ENCODE data around the gene CLSTN2.

The CLSTN2 gene

DNA sequence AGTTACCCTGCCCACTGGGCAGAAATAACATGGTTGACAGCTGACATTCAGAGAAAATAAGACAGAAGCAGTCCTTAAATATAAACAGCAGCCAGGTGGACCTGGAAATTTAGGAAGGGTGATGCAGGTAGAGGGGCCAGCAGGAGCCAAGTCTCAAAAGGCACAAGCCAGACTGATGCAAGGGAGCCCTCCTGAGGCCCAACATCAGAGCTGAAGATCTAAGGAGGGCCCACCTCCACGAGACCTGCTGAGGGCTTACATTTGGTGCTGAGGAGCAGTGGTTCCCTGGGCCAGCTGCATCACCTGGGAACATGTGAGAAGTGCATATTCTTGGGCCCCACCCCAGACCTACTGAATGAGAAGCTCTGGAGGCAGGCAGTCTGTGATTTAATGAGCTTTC, 637.3 kb downstream of the CLSTN2 start:
- no peak for DNase-seq

DNA sequence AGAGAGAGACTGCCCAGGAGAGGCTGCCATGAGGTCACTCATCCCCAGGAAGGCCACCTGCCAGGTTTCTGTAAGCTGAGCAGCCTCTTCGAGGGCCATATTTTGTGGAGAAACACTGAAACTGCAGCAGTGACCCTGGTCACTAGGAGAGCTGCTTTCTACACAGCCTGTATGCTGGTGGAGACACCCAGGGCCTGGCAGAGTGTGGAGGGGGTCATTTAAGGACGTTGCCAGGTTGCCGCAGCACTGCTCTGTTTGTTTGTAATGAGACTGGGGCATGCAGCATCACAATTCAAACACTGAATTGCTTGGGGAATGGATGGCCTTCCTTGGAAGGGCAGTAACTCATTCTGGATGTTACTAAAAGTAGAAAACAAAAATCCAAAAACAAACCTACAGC, 638.0 kb downstream of the CLSTN2 start:
- peak; percentile 82 for DNase-seq

DNA sequence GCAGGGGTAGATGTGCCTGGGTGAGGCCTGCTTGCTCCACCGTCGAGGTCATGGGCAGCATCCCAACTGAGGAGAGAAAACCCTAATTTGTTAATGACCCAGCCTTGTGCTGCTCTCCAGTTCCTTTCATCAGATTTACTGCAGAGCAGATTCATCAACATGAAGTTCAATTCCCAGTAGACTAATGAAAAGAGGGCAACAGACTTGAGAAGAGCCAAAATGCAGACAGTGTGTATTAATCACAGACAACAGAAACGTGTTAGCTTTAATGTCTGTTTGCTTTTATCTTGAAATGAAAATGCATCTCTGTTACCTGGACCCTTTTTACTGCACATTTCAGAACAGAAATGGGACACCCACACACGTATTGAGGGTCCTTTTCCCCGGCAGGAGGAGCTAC, 639.4 kb downstream of the CLSTN2 start:
- DNase-seq = no peak

DNA sequence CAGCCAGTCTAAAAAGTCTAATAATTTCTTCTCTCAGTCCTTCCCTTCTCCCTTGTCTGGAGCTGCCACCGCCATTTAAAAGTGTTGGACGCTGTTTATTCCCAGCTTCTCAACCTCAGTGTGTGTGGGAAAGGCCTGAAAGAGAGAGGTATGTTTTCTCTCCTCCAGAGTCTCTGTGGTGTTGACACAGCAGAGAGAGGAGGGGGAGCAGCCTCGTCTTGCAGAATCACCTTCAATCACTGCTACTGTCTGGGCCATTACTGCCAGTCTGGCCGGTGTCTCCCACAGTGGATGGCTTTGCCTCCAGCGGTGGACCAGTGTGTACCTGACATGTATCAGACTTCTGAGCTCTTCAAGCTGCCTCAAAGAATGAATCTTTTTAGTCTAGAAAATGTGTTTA, 641.5 kb downstream of the CLSTN2 start:
- no peak for DNase-seq

DNA sequence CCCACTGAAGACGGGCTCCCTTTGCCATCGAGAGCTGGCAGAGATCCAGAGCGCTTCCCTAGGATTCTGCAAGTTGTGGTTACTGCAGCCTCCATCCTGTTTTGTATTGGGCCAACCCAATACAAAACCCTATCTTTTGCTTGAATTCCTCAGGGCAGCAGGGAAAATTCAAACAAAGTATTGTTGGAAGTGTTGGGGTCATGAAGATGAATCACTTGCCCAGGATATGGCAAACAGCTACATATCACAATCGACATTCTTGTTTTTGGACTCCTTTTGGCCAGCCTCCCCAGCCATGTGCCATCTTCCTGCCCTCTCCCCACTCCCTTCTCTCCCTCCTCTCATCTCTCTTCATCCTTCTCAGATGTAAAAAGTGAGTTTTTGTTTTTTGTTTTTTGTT, 642.9 kb downstream of the CLSTN2 start:
- no peak for DNase-seq

DNA sequence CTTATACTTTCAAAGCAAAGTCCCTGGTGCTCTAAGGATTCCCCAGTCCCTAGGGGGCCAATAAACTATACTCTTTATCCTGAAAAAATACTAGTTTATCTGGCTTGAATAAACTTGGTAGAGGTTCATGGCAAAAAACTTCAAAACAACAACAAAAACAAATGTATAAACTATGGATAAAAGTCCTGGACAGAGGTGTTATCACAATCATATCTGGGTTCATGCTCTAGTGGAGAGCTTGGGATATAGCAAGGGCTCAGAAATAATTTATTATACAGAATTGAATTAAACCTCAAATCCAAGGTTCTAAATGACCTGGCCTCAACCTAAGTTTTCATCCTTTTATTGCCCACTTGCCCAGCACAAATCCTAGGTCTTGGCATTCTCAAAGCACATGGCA, 644.3 kb downstream of the CLSTN2 start:
- DNase-seq = no peak

DNA sequence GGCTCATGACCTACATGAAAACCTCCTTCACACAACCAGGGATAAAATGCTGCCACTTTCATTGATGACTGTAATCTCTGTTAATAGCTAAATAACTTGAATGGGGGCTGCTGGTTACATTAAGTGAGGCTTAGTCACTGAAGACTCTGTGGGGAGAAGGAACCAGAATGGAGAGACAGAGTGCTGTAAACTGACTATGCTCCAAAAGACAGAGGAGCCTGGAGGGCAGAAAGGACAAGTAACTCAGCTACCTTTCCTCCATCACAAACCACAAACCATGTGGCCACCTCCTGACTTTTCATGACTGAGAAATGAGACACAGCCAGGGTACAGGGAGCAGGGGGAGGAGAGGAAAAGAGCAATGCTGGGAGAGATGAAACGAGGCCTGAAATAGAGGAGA, 645.8 kb downstream of the CLSTN2 start:
- no peak for DNase-seq

DNA sequence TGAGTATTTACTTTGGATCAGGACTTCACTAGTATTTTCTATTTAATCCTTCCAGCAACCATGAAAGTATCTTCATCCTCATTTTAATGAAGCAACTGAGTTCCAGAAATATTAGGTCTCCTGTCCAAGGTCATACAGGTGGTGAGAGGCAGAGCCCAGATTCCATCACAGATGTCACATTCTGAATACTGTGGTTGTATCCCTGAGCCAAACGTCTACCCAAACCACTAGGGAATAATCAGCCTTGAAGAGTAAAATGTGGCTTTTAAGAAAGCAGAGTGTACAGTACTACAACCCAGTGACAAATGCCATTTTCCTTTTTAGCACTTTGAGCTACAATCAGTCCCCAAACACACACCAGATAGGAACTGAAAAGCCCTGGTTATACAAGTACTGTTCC, 649.6 kb downstream of the CLSTN2 start:
- DNase-seq = no peak

DNA sequence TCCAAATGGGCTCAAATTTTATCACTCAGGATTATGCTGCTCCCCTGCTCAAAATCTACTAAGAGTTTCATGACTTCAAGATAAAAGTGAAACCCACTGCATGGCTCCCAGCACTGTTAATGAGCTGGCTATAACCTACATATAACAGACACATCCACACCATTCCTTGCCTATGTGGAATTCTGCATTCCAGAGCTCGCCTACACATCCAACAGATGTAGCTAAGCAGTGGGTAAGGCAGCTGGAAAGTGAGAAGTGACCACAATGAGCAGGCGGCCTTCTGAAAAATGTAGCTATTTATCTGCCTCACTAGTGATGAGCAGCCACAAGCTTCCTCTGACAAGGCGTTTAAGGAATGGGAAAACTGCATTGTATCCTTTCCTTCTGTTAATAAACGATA, 650.8 kb downstream of the CLSTN2 start:
- DNase-seq = no peak

DNA sequence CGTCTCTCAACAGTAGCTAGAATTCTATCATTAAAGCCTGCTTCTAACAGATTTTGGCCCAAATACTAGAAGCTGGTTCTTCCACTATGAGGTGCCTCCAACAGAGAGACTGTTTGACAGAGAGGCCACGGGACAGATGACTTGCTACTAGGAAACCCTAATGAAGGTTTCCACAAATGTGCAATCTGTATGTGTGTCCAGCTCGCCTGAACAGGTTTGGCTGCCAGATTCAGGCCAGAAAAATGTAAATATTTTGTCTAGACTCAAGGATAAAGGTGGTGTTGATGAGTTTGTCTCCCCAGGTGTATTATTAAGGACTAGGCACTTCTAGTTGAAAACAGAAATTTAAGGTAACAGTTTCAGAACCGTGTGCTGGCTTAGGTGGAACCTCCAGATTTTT, 651.3 kb downstream of the CLSTN2 start:
- no peak for DNase-seq

DNA sequence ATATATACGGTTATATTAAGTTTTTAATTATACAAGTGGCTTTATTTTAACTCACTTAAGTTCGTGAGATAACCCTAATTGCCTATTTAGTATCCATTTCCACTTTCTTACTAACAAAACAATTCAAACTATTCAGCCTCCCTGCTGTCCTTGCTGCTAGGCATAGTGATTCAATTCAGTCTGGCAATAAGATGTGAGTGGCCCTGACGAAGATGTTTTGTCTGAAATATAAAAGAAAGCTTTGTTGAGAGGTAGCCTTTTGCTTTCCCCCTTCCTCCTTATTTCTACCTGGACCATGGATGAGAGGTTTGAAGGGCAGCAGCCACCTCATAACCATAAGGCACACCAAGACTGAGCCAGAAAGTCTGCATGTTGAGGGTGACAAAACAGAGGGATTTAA, 653.6 kb downstream of the CLSTN2 start:
- no peak for DNase-seq

DNA sequence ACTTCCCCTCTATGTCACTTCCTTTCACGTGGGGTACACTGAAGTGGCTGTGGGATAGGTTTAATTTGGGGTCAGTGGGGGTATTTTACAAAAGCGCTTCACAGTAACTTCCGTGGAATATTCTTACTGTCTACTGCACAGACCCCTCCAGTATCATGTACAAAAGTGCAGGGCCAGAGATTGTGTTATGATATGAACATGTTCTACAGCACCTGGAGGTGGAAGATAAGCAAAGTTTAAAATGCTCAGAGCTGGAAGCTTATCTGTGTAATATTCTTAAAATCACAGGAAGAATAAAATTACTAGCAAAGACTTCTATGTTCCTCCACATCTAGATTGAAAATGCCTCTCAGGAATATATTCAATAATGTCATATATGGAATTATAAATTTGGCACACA, 658.8 kb downstream of the CLSTN2 start:
- DNase-seq = no peak

DNA sequence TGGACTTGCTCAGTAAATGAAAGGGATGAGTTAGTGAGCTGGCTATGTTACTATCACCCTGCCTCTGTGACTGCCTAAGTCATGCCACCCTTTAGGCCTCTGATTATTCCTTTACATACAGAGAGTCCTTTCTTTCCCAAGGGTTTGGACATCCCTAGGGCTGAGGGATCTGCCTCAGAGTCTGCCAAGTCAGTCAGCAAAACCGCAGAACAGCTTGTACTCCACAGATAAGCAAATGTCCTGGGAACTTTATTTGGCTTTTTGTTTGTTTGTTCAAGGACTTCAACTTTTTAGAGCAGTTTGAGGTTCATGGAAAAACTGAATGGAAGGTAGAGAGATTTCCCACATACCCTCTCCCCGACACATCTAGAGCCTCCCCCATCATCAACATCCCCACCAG, 660.3 kb downstream of the CLSTN2 start:
- DNase-seq = no peak

DNA sequence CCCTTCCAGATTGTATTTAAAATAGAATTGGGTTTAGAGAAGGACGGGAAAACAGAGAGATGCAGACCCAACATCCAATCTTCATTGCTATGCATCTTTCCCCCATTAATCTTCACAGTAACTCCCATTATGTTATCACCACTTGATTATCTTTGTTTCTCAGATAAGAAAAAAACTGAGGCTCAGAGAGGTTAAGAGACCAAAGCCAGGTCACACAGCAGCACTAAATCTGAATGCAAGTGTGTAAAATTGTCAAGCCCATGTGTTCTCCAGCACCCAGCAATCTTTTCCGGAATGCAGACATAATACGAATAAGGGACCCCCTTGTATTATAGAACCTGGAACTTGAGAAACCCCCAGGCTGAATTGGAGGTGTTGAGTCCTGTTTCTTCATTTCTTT, 662.4 kb downstream of the CLSTN2 start:
- DNase-seq = no peak

DNA sequence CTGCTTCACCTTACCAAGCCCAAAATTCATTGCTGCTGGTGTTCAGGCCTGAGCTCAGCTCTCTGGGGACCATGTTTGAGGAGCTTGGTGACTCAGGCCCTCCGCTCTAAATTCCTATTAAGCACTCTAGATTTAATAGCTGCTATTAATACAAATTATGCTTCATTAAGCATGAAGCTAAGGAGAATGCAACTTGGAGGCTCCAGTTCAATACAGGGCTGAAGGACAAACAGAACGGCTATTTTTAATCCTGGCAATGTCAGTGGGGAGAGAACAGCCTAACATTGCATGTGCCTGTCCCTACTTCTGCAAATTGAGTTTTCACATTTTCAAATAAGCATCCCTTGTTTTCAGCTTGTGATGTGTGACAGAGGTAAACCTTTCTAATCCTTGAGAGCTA, 662.8 kb downstream of the CLSTN2 start:
- DNase-seq = peak; percentile 44

DNA sequence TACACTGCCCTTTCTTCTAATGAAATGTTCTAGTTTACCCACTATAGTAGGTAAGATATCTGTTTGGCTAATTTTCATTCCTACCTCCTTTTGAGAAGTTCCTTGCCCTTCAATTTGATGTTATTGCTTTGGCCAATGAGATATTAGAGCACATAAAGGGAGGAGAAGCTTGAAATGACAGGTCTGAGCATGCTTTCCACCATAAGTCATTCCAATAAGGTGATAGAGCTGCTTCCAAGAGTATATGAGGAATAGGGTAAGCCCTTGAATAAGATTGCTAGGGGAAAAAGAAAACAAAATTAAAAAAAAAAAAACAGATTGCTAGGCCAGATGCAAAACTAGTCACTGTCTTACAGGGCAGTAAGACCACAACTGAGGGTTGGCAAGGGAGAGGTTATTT, 664.0 kb downstream of the CLSTN2 start:
- DNase-seq = no peak

DNA sequence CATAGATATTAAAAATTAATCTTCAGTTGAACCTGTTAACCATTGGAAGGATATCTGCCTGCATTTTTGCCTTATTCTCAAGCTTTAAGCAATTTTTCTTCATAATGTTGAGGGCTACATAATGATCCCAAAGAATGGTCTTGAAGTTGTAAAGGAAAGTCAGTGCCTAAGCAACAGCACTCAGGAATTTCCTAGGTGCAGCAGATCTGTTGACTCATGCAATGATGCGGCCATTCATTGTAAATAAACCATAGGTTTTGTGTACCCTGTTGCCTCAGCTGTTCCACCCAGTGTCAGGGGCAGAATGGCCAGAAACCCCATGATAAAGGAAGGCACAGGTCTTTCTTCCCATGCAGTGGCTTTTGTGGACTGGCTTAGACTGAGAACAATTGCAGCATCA, 664.5 kb downstream of the CLSTN2 start:
- DNase-seq = peak; percentile 31

DNA sequence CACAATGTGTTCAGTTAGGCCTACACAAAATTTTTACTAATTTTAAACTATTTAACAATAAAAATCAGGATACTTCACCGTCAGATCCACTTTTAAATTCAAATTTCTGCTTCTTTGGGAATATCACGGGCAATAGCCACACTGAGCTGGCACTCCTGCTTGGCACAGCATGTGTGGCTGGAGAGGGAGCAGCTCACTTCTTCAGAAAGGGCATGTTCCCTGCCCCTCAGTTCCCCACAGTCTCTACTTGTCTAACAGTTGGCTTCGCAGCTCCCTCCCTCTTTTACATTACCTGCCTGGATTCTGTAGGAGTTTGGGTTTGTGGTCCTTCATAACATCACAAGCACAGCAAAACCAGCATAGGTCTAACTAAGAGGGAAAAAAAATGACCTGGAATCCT, 666.9 kb downstream of the CLSTN2 start:
- no peak for DNase-seq

DNA sequence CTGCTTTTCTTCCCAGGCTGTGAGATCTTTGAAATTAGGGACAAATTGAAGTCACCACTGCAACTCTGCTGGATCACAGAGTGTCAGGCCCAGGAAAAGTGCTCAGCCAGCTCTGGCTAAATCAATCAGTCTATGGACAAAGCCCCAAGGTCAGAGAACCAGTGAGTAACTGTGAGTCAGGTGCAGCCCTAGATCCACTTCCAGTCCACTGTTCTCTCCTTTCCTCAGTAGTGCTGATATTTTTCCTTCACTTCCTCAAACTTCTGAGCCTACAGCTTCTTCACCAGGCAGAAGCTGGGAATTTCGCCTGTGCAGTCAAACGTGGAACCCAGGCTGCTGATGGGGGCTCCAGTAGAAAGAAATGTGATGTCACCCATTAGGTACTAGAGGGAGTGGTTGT, 667.8 kb downstream of the CLSTN2 start:
- no peak for DNase-seq

DNA sequence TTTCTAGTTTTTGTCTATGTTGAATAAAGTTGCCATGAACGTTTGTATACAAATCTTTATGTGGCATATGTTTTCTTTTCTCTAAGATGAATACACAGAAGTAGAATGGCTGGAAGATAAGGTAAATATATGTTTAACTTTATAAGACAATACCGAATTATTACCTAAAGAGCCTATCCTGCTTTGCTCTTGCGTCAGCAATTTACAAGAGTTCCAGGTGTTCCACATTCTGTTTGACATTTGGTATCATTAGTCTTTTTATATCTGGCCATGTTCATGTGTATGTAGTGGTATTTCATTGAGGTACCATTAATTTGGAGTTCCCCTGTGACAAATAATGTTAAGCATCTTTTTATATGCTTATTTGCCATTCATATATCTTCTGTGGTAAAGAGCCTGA, 668.8 kb downstream of the CLSTN2 start:
- no peak for DNase-seq

DNA sequence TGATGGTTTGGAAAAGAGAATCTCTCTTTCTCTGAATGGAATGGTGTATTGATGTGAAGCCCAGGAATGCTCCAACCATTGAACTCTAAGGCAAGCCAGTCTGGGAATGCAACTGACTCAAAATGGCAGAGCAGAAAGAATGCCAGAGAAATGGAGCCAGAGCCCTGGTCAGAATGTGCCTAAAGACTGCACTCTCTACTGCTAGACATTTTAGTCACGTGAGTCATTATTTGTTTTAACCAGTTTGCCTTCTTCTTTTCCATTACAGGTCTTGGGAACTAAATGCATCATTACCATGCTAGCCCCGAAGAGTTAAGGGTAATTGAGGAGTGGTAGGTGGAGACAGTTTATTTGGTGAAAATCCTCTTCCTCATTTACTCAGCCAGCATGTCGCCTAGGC, 675.6 kb downstream of the CLSTN2 start:
- DNase-seq = no peak

DNA sequence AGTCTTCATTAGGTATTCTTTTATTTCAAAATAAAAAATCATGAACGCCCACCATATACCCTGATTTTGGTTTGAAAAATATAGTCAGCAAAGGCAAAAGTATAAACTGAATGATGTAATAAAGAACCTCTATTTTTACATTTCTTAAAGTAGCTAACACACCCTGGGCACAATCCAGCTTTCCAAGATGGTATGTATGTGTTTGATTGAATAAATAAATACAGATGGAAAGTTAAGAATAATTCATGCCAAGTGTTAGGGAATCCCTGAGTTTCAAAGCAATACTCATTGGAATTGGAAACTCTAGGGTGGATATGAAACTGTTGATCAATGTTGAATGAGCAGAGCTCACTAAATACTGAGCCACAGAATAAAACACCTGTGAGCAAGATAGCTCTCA, 679.0 kb downstream of the CLSTN2 start:
- DNase-seq = no peak

DNA sequence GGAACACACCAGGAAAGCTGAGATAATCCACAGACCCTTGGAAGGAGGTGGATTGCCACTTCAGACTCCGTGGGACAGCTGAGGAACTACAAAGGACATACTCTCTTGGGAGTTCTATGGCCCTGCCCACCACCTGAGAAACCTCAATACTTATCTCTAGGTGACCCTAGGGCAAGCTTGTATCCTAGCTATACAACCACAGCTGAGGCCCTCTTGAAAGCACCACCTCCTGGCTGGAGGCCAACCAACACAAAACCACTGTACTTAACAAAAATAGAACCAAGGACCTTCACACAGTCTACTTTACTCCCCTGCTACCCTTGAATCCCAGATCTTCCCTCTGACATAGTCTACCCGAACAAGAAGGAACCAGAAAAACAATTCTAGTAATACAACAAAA, 682.1 kb downstream of the CLSTN2 start:
- no peak for DNase-seq

DNA sequence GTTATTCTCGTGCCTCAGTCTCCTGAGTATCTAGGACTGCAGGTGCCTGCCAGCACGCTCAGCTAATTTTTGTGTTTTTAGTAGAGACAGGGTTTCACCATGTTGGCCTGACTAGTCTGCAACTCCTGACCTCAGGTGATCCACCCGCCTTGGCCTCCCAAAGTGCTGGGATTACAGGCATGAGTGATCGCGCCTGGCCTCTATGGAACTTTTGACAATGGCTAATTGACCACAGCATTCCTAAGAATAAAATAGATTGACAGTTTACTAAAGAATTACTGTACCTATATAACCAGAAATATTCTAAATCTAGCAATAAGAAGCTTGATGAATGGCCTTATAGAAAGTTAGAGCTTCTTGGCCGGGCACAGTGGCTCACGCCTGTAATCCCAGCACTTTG, 691.9 kb downstream of the CLSTN2 start:
- no peak for DNase-seq

All from NCI-H146 (cell line).